Ureter (tissue), 1 donor: ENCODE data around the gene APOA1. TPM values are rescaled to one million over a fixed set of nuclear protein-coding genes. Genes with fewer than 3 reads are reported as not detected.
"Not testable (repeated sequence)": the region's sequence is repeated elsewhere in the genome, so short reads cannot be mapped to it uniquely, and the experiment has no call there.

Experiments used
- DNase-seq: peaks from one replicate; pipeline ENCODE4 v3.0.0-alpha.2; 2020; ENCODE audit warnings: low spot score
- total RNA-seq: library from RNA; stranded (reverse); gene quantifications from one replicate; pipeline ENCODE4 v1.2.4, GENCODE V29; 2023
- donor health status: DM: yes; HTN: yes; CAD: no.

APOA1 gene
- total RNA-seq, 1 donor from 2014 or later, result not detected

GRCh38 chr11:116813781-116814471, 23.5 kb downstream of the APOA1 start:
- no peak for DNase-seq

GRCh38 chr11:116813170-116813569, 24.3 kb downstream of the APOA1 start:
- DNase-seq, result no peak

- no peak for DNase-seq
These were observed 25.3 kb downstream of the APOA1 start for GRCh38 chr11:116812109-116812508.

- DNase-seq, result no peak
These were observed 26.2 kb downstream of the APOA1 start for GRCh38 chr11:116811194-116811593.

- no peak for DNase-seq
These were observed 28.9 kb downstream of the APOA1 start for GRCh38 chr11:116808262-116809175.

GRCh38 chr11:116807601-116808261, 29.7 kb downstream of the APOA1 start:
- no peak for DNase-seq

- DNase-seq, result no peak
These were observed 33.4 kb downstream of the APOA1 start for GRCh38 chr11:116804001-116804400.

GRCh38 chr11:116801662-116802061, 35.8 kb downstream of the APOA1 start:
- not testable (repeated sequence) for DNase-seq

GRCh38 chr11:116800610-116801009, 36.8 kb downstream of the APOA1 start:
- no peak for DNase-seq

GRCh38 chr11:116798368-116798767, 39.1 kb downstream of the APOA1 start:
- DNase-seq, result no peak

GRCh38 chr11:116797816-116798215, 39.6 kb downstream of the APOA1 start:
- DNase-seq, result no peak

GRCh38 chr11:116796548-116796947, 40.9 kb downstream of the APOA1 start:
- no peak for DNase-seq

- no peak for DNase-seq
These were observed 42.6 kb downstream of the APOA1 start for GRCh38 chr11:116794851-116795250.

GRCh38 chr11:116793772-116794097, 43.7 kb downstream of the APOA1 start:
- DNase-seq, result no peak

- DNase-seq, result no peak
These were observed 44.3 kb downstream of the APOA1 start for GRCh38 chr11:116792869-116793771.

- DNase-seq, result no peak
These were observed 45.1 kb downstream of the APOA1 start for GRCh38 chr11:116792144-116792868.

- DNase-seq, result no peak
These were observed 45.6 kb downstream of the APOA1 start, which contains the start of gene APOA5 for GRCh38 chr11:116791813-116792143. TSS of gene APOA5 (minus strand) at chr11:116791879. CDS start at chr11:116791860, 19 bp downstream.

- DNase-seq, result peak; percentile 77
These were observed 46.2 kb downstream of the APOA1 start for GRCh38 chr11:116791002-116791812.

- DNase-seq, result no peak
These were observed 47.0 kb downstream of the APOA1 start for GRCh38 chr11:116790167-116791001.
